Measurements from ENCODE around the gene RNF167.

The RNF167 gene

GRCh38 chr17:4948166-4948930, 8.3 kb downstream of the RNF167 start, which contains the start of gene PFN1:
PFN1 (minus strand) TSS chr17:4948530; CDS start chr17:4948394, 136 bp downstream.
- peak; percentile 48 for TF ChIP-seq FOXP2 (optimal IDR thresholded peaks at IDR 0.05; ENCODE audit: borderline replicate concordance, extremely low read depth, extremely low read length, insufficient read depth)
- TF ChIP-seq POLR2AphosphoS5 (IDR thresholded peaks at IDR 0.05; ENCODE audit: low read depth, low read length): peak; percentile 81
- TF ChIP-seq TAF1 (IDR thresholded peaks at IDR 0.05; ENCODE audit: borderline replicate concordance, insufficient read depth, low read length): peak; percentile 91; the same call in 1 of the 2 replicates
- 0 out of 2 replicates have a peak, but pooled peaks have one; percentile 50 for TF ChIP-seq SIN3A (IDR thresholded peaks at IDR 0.05; ENCODE audit: borderline replicate concordance, insufficient read depth, low read length)
- TF ChIP-seq, protein P1, sequence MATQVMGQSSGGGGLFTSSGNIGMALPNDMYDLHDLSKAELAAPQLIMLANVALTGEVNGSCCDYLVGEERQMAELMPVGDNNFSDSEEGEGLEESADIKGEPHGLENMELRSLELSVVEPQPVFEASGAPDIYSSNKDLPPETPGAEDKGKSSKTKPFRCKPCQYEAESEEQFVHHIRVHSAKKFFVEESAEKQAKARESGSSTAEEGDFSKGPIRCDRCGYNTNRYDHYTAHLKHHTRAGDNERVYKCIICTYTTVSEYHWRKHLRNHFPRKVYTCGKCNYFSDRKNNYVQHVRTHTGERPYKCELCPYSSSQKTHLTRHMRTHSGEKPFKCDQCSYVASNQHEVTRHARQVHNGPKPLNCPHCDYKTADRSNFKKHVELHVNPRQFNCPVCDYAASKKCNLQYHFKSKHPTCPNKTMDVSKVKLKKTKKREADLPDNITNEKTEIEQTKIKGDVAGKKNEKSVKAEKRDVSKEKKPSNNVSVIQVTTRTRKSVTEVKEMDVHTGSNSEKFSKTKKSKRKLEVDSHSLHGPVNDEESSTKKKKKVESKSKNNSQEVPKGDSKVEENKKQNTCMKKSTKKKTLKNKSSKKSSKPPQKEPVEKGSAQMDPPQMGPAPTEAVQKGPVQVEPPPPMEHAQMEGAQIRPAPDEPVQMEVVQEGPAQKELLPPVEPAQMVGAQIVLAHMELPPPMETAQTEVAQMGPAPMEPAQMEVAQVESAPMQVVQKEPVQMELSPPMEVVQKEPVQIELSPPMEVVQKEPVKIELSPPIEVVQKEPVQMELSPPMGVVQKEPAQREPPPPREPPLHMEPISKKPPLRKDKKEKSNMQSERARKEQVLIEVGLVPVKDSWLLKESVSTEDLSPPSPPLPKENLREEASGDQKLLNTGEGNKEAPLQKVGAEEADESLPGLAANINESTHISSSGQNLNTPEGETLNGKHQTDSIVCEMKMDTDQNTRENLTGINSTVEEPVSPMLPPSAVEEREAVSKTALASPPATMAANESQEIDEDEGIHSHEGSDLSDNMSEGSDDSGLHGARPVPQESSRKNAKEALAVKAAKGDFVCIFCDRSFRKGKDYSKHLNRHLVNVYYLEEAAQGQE (IDR thresholded peaks at IDR 0.05; ENCODE audit: insufficient read depth in 1 of 2, low read depth in 2 of 2, low read length in 2 of 2): no peak

GRCh38 chr17:4948931-4949320, 8.9 kb downstream of the RNF167 start:
- TF ChIP-seq FOXP2 (optimal IDR thresholded peaks at IDR 0.05; ENCODE audit: borderline replicate concordance, extremely low read depth, extremely low read length, insufficient read depth) (peak; percentile 62), TAF1 (IDR thresholded peaks at IDR 0.05; ENCODE audit: borderline replicate concordance, insufficient read depth, low read length) (no peak), POLR2AphosphoS5 (IDR thresholded peaks at IDR 0.05; ENCODE audit: low read depth, low read length) (peak; percentile 50; the same call in 1 of the 2 replicates)
- TF ChIP-seq, protein P1 (IDR thresholded peaks at IDR 0.05; ENCODE audit: insufficient read depth in 1 of 2, low read depth in 2 of 2, low read length in 2 of 2): no peak; a peak in 1 of 4 replicates

GRCh38 chr17:4949321-4950074, 9.4 kb downstream of the RNF167 start:
- TF ChIP-seq, protein P1 (IDR thresholded peaks at IDR 0.05; ENCODE audit: insufficient read depth in 1 of 2, low read depth in 2 of 2, low read length in 2 of 2): no peak
- no peak; the same call in 1 of the 2 replicates for TF ChIP-seq POLR2AphosphoS5 (IDR thresholded peaks at IDR 0.05; ENCODE audit: low read depth, low read length)
- peak; percentile 29; the same call in 1 of the 2 replicates for TF ChIP-seq SIN3A (IDR thresholded peaks at IDR 0.05; ENCODE audit: borderline replicate concordance, insufficient read depth, low read length)
- TF ChIP-seq TAF1 (IDR thresholded peaks at IDR 0.05; ENCODE audit: borderline replicate concordance, insufficient read depth, low read length): 0 out of 2 replicates have a peak, but pooled peaks have one; percentile 12
- peak; percentile 11 for TF ChIP-seq FOXP2 (optimal IDR thresholded peaks at IDR 0.05; ENCODE audit: borderline replicate concordance, extremely low read depth, extremely low read length, insufficient read depth)

DNA sequence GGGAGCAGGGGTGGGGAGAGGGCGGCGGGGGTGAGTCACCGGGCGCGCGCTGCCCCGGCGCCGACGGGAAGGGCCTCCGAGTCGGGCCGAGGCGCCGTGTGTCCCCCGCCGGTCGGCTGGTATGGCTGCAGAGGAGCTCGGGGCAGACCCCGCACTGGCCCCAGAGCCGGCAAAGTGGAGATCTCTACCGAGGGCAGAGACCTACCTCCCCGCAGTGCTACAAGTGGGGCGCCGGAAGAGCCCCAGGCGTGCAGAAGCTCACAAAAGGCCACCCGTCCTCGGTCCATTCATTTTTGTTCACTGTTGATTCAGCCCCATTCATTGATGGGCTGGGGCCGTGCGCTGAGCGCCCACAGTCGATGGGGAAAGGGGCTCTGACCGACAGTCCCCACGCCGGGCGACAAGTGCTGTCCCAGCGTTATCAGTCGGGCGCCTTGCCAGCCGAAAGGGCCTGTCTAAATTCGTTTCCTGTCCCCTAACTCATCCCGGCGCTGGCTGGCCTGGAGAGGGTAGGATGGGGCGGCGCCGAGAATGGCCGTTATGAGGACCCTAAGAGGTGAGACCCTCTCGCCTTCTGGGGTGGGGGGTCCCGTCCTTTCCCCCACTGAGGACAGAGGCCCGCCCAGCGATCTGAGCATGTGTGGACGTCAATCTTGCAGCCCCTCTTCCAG, 10.1 kb downstream of the RNF167 start:
- no peak for TF ChIP-seq TAF1 (IDR thresholded peaks at IDR 0.05; ENCODE audit: borderline replicate concordance, insufficient read depth, low read length)
- TF ChIP-seq FOXP2 (optimal IDR thresholded peaks at IDR 0.05; ENCODE audit: borderline replicate concordance, extremely low read depth, extremely low read length, insufficient read depth): peak; percentile 6
- TF ChIP-seq, protein P1 (IDR thresholded peaks at IDR 0.05; ENCODE audit: insufficient read depth in 1 of 2, low read depth in 2 of 2, low read length in 2 of 2): peak in 1 of 2 experiments; percentile 19; a peak in 1 of 4 replicates
- no peak for TF ChIP-seq POLR2AphosphoS5 (IDR thresholded peaks at IDR 0.05; ENCODE audit: low read depth, low read length)
- TF ChIP-seq SIN3A (IDR thresholded peaks at IDR 0.05; ENCODE audit: borderline replicate concordance, insufficient read depth, low read length): no peak

Data from PFSK-1 (cell line).